DMS53 (cell line): Measurements from ENCODE around the gene UTS2B.
A peak's percentile ranks its signal among the peaks of the same experiment; 100 is the strongest.

Source experiments
- DNase-seq: peaks from one replicate; lab custom pipeline; 2025; lab: John Stamatoyannopoulos, UW

Gene UTS2B

DNA sequence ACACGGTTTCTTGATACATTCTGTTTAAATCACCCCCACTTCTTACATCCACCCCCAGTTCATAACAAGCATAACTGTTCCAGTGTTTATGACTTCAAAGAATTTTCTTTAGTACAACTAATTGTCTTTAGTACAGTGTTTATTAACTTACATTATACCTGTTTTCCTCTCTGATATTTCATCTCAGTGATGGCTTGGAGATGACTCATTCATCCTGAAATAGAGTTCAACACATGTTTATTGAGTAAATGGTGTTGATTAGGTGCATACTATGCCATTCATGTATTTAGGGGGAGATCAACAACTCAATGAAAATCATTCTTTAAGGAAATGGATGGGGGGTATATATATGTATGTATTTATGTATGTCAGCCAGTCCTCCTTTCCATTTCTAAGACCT is 21.7 kb upstream of the UTS2B start:
- DNase-seq, result peak; percentile 3

GRCh38 chr3:191350396-191351090 is 20.2 kb upstream of the UTS2B start:
- no peak for DNase-seq

DNA sequence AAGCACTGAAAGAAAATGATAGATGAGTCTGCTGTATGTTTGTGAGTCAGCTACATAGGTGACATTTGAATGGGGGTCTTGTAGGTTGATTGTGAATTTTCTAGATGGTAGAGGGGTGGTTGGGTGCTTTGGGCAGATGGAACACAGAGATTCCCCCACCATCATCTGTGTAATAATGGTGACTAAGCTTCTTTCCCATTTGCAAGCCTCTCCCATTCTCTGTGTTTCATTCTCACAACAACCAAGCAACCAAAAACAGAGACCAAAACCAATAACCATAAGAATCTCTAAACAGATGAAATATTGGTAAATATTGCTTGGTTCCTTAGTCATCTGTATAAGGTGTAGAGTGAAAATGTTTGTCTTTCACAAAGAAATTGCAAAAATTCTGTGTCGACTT is 17.8 kb upstream of the UTS2B start:
- DNase-seq, result no peak

- DNase-seq, result no peak
Measured at GRCh38 chr3:191347228-191347627, 16.9 kb upstream of the UTS2B start.

GRCh38 chr3:191345334-191345733 is 15.0 kb upstream of the UTS2B start:
- DNase-seq, result no peak

GRCh38 chr3:191343913-191344312 is 13.6 kb upstream of the UTS2B start:
- DNase-seq, result no peak

- no peak for DNase-seq
Measured at GRCh38 chr3:191343115-191343514, 12.8 kb upstream of the UTS2B start.

GRCh38 chr3:191342411-191342810 is 12.1 kb upstream of the UTS2B start:
- no peak for DNase-seq

GRCh38 chr3:191342006-191342405 is 11.7 kb upstream of the UTS2B start:
- no peak for DNase-seq

GRCh38 chr3:191340966-191341365 is 10.6 kb upstream of the UTS2B start:
- no peak for DNase-seq

DNA sequence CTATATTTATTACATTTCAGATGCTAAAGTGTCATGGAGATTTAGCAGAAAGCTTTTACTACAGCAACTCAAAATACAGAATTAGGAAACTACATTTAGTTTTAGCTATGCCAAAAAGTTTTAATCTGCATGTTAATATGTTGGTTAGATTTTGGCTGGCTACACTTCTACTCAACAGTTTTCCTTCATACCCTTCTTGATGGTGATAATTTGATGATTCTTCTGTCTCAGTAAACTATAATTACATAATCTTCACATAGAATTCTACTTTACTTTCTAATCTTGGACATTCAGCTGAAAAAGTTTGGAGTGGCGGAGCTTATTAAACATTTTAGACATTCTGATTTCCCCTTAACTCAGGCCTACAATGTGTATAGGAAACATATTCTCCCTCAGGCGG is 10.0 kb upstream of the UTS2B start:
- DNase-seq, result no peak

DNA sequence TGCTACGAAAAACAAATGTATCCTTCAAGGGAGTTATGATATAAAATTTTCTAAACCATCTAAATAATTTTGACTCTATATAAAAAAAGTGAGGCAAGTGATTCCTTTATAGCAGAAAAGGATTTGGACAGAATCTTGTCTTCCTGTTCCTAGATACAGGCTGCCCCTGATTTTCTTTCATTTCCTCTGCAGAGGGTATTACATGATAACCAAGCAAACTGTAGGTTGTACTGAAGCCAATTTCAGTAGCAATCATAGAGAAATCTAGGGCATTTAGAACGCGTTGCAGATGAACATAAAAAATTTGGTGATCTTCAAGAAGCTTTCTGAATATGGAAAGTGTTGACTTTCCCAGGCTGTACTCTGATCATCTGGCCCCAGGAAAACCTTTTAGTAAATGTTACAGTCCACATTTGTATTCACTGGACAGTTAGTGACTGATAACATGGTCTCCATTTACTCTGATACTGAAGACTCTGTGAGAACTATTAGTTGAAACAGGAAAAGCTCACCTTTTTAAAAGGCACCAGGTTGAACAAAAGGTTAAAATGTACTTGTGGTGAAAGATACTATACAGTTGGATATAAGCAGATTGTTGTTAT is 9.1 kb upstream of the UTS2B start:
- DNase-seq, result no peak

DNA sequence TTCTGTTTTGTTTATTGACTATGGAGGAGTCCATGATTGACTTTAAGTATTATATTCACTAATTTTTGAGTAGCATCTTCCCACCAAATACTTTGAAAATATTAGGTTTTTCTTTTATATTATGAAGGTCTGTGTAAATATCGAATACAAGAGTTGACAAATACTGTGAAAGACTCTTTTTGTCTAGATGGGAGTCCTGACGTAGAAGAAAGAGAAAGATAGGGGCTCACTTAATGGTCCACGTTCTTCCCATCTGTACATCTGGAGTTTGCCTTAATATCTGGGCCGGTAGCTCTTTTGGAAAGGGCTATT is 7.8 kb upstream of the UTS2B start:
- no peak for DNase-seq

DNA sequence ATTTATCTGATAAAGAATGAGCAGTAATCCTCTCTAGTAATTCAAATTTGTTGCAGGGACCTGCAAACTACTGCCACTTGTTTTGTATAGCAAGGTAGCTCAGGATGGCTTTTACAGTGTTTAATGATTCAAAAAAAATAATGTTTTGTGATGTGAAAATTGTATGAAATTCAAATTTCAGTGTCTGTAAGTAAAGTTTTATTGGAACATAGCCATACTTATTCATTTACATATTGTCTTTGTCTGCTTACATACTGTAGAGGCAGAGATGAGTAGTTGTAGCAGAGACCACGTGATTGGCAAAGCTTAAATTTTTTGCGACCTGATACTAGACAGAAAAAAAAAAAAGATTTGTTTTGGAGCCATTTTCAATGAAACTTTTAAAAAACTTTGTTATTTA is 6.5 kb upstream of the UTS2B start:
- no peak for DNase-seq

DNA sequence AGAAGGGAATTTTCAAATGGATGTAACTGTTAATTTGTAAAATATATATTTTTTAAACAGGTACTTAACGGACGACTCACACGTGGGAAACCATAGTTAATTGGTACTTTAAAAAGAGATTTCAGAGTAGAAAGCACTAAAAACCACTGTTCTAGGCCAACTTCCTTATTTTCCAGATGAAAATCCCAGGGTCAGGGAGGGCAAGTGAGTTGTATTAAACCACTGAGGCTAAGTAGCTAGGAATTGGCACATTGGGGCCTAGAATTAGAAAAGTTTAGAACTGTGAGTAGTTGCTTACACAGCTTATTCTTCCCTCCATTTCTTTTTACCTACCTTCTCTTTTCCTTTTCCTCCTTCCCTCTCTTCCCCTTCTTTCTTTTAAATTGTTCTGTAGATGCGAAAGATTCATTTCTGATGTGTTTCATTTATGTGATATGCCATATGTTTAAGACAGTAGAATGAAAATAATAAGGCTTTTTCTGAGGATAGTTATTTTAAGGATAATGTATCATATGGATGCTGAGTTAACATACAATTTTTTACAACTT is 4.1 kb upstream of the UTS2B start:
- DNase-seq, result no peak

- no peak for DNase-seq
Measured at GRCh38 chr3:191333298-191333880, 3.1 kb upstream of the UTS2B start.

DNA sequence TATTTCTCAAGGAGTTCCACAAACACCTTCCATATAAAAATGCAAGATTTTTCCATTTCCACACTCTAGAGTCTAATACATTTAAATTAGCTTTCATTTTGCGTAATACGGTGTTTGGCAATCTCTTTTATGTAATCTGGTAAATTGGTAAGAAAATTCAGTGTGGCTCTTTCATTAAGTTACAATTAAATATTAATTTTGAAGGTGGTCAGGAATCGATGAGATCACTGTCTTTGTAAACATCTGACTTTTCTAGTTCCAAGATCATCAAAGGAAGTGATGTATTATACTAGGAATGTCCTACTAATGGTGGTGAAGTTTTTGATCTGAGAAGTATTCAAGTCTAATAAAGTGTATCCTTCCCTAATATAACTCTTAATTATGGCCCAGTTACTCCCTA is 1.1 kb upstream of the UTS2B start:
- DNase-seq, result no peak

DNA sequence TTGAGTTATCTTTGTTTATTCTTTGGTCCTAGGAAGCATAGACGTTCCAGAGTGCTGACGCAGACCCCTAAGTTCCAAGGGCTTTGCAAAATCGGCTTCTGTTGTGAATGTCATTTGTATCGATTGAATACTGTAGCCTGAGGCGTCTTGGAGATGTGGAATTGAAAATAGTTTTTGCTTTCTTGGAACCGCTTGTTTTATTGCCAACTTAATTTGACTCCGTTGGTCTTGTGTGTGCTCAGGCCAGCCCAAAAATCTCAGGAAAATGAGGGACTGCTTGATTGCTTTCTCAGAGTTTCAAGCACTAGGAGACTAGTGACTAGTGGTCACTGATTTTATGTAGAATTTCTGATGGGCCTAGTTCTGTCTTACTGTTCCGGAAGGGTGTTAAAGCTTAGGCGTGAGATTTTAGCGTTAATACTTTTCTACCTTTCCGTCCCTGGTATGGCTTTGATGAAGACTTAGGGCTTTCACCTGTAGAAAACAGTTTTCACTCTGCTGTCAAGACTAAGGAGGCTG is 263 bp upstream of the UTS2B start:
- no peak for DNase-seq

GRCh38 chr3:191328962-191329653 is 1.2 kb downstream of the UTS2B start, which contains the start of gene CCDC50:
CCDC50 (plus strand) TSS chr3:191329394; CDS start chr3:191329675, 281 bp downstream.
- peak; percentile 89 for DNase-seq

DNA sequence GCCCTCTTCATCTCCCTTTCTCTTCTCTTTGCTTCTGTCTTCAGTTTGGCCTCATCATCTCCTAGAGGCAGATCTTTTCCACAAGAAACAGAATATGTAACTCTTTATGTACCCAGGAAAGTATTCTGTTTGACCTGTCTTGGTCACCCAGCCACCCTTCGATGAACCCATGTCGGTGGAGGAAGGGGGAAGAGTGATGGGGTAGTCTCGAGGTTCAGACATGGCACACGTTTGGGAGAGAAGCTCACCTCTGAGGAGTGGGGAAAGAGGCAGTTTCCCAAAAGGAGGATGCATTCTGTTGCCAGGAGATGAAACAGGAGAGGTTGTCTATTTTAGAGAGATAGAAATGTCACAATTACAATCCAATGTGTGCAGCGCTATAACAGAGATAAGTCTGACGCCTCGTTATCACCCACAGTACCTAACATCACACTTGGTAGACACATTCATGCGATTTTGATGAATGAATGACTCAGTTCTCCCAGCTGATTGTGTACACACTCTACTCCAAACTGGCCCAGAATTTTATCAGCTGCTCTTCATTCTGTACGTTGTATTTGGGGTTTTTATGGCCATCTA is 1.9 kb downstream of the UTS2B start:
- peak; percentile 62 for DNase-seq

DNA sequence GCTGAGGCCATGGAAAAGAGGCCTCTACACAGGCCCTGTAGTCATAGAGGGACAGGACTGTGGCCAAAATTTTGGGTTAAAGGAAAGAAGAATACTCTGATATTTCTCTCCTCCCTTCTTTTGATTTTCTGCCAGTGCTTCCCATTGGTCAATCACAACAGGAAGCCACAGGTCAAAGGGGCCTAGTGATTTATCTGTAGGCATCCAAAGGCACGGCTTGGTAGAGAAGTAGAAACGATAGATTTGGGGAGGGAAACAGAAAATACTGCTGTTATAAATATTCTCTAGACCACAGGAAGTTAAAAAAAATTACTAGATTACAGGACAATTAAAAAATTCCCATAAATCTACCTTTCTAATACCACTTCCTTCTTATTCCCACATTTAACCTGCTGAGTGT is 2.8 kb downstream of the UTS2B start:
- no peak for DNase-seq

DNA sequence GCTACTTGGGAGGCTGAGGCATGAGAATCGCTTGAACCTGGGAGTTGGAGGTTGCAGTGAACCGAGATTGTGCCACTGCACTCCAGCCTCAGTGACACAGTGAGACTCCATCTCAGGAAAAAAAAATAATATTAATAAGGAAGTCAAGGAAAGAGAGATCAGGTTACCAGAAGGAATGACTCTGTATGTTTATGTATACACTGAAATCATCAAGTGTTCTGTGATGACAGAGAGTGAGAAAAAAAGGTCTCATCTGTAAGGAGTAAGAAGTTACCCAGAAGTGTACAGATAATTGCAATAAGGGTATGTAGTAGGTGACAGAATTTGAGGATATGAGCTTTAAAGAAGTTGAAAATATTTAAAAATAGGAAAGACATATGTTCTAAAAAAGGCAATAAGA is 5.4 kb downstream of the UTS2B start:
- DNase-seq, result peak; percentile 32
